PC-9 (cell line): Measurements from ENCODE around the gene MAP4. TPM values are rescaled to one million over a fixed set of nuclear protein-coding genes. Genes with fewer than 3 reads are reported as not detected.

ENCODE experiments used
- BruUV-seq: library from RNA; stranded (reverse); fragments of 400-500 nt; replicated peaks from 2 replicates; lab custom pipeline; 2021; lab: Mats Ljungman, UMichigan
- CTCF ChIA-PET: fragments of 300-600 bp; sonication (Branson Sonifier 250); formaldehyde crosslinking; loops from one replicate; lab custom pipeline; 2022; ENCODE audit warnings: antibody characterized with exemption; lab: Charles Lee
- POLR2A ChIA-PET: fragments of 300-600 bp; sonication (Branson Sonifier 250); formaldehyde crosslinking; loops from one replicate; lab custom pipeline; 2022; ENCODE audit warnings: antibody characterized with exemption; ENCODE audit not compliant: unreplicated experiment; lab: Charles Lee
- DNase-seq, 2 experiments: peaks; one replicate each; pipeline versions ENCODE4 v3.0.0 to v3.0.0-alpha.2; 2015 to 2022; ENCODE audit warnings: mixed read lengths in 1 of 2
- H2AFZ ChIP-seq: fragments of 200-600 bp; sonication (generic); 2 replicates; pipeline ENCODE4 v1.8.1; 2017; ENCODE audit warnings: antibody characterized with exemption
- H3F3A ChIP-seq: fragments of 200-600 bp; sonication (generic); 2 replicates; pipeline ENCODE4 v1.8.1; 2017; ENCODE audit warnings: antibody characterized with exemption, mild to moderate bottlenecking, low read depth; ENCODE audit not compliant: insufficient read depth
- H3K27ac ChIP-seq: fragments of 200-600 bp; sonication (generic); 2 replicates; pipeline ENCODE4 v1.6.1; 2016; ENCODE audit warnings: mixed run types
- H3K27me3 ChIP-seq: fragments of 200-600 bp; sonication (generic); 2 replicates; pipeline ENCODE4 v1.6.1; 2016; ENCODE audit warnings: low read depth, mixed run types; ENCODE audit not compliant: insufficient read depth
- H3K36me3 ChIP-seq: fragments of 200-600 bp; sonication (generic); 2 replicates; pipeline ENCODE4 v1.6.1; 2016; ENCODE audit warnings: low read depth, mixed run types
- H3K4me1 ChIP-seq: fragments of 200-600 bp; sonication (generic); replicated peaks from 2 replicates; pipeline ENCODE4 v1.6.1; 2016; ENCODE audit warnings: mixed run types; ENCODE audit not compliant: insufficient read depth
- H3K4me2 ChIP-seq: fragments of 200-600 bp; sonication (generic); 2 replicates; pipeline ENCODE4 v1.6.1; 2017; ENCODE audit warnings: mixed run types
- H3K4me3 ChIP-seq: fragments of 200-600 bp; sonication (generic); 2 replicates; pipeline ENCODE4 v1.6.1; 2016; ENCODE audit warnings: mixed run types
- H3K79me2 ChIP-seq: fragments of 200-600 bp; sonication (generic); 2 replicates; pipeline ENCODE4 v1.6.1; 2017; ENCODE audit warnings: low read depth, mixed run types
- H3K9me2 ChIP-seq: fragments of 200-600 bp; sonication (generic); 2 replicates; pipeline ENCODE4 v1.8.1; 2017; ENCODE audit warnings: mild to moderate bottlenecking; ENCODE audit not compliant: insufficient read depth
- H3K9me3 ChIP-seq: fragments of 200-600 bp; sonication (generic); 2 replicates; pipeline ENCODE4 v1.8.1; 2016; ENCODE audit warnings: low read depth; ENCODE audit not compliant: insufficient read depth
- H4K20me1 ChIP-seq: fragments of 200-600 bp; sonication (generic); 2 replicates; pipeline ENCODE4 v1.8.1; 2017; ENCODE audit not compliant: insufficient read depth
- CTCF ChIP-seq: fragments of 200-600 bp; sonication (generic); conservative IDR thresholded peaks from 2 replicates; pipeline ENCODE4 v1.6.1; 2017; ENCODE audit warnings: mixed run types, antibody characterized with exemption, mild to moderate bottlenecking, moderate library complexity
- EZH2 ChIP-seq: fragments of 200-600 bp; sonication (generic); IDR thresholded peaks from 2 replicates; pipeline ENCODE4 v1.8.0; 2017; ENCODE audit warnings: antibody characterized with exemption, low read depth
- intact Hi-C: fragments of 100-400 bp; cut with micrococcal nuclease; formaldehyde crosslinking; loops from one replicate; pipeline ENCODE4 v1.10.0; 2022; ENCODE audit not compliant: unreplicated experiment
- total RNA-seq: library from RNA; stranded (reverse); gene quantifications from 2 replicates; pipeline ENCODE4 v1.2.3, GENCODE V29; 2021

The MAP4 gene
- total RNA-seq, 1 experiment from 2014 or later: 187 TPM

GRCh38 chr3:47865192-47865591 lies 151.0 kb downstream of the MAP4 start:
- H3K4me3 ChIP-seq: no peak overlapping the region
- H3K9me3 ChIP-seq: no peaks in the 10 kb centered on the region
- H3K27me3 ChIP-seq: no peaks in the 10 kb centered on the region
- no peak overlapping the region for H3K27ac ChIP-seq
- no peak for DNase-seq
- no peaks in the 10 kb centered on the region for H3K4me1 ChIP-seq
- ChIA-PET CTCF (interaction anchor here (0.5 kb wide), 1 partner anchor 34 kb away, joined by 4 read pairs; no protein-coding TSS in a partner anchor), POLR2A (no interaction called here)
- no peaks in the 10 kb centered on the region for H3F3A ChIP-seq
- intact Hi-C loops: loop anchor here (5.0 kb wide), 1 partner anchor 127 kb away; no protein-coding TSS in a partner anchor
- no peak overlapping the region for H3K4me2 ChIP-seq
- H3K36me3 ChIP-seq: no peaks in the 10 kb centered on the region; the same call in 1 of the 2 replicates
- TF ChIP-seq CTCF (no peak), EZH2 (no peak)
- H3K79me2 ChIP-seq: no peaks in the 10 kb centered on the region
- H3K9me2 ChIP-seq: no peaks in the 10 kb centered on the region
- no peaks in the 10 kb centered on the region for H4K20me1 ChIP-seq
- no TSS peak for BruUV-seq
- no peak overlapping the region for H2AFZ ChIP-seq

- no peaks in the 10 kb centered on the region for H3K9me3 ChIP-seq
- H3K4me2 ChIP-seq: no peak overlapping the region
- H2AFZ ChIP-seq: no peak overlapping the region
- no peaks in the 10 kb centered on the region for H3K27me3 ChIP-seq
- H3K27ac ChIP-seq: no peak overlapping the region
- no peaks in the 10 kb centered on the region for H3F3A ChIP-seq
- H3K9me2 ChIP-seq: no peaks in the 10 kb centered on the region
- no peak for TF ChIP-seq EZH2
- TF ChIP-seq CTCF: no peak
- POLR2A ChIA-PET: interaction anchor here (0.8 kb wide), 1 partner anchor 57 kb away, joined by 5 read pairs; no protein-coding TSS in a partner anchor
- no peak for DNase-seq
- H3K4me1 ChIP-seq: no peaks in the 10 kb centered on the region
- CTCF ChIA-PET: no interaction called here
- H4K20me1 ChIP-seq: no peaks in the 10 kb centered on the region
- no peaks in the 10 kb centered on the region for H3K36me3 ChIP-seq
- no TSS peak for BruUV-seq
- no peaks in the 10 kb centered on the region for H3K79me2 ChIP-seq
- intact Hi-C loops: no loop called here
- H3K4me3 ChIP-seq: no peak overlapping the region
Measured at GRCh38 chr3:47863391-47864128, 152.7 kb downstream of the MAP4 start.

GRCh38 chr3:47859956-47860605 lies 156.1 kb downstream of the MAP4 start:
- intact Hi-C loops: no loop called here
- Histone ChIP-seq H3K79me2 (no peaks in the 10 kb centered on the region), H3K36me3 (no peaks in the 10 kb centered on the region), H3K4me3 (no peak overlapping the region), H4K20me1 (no peaks in the 10 kb centered on the region), H3K9me2 (no peaks in the 10 kb centered on the region), H3K9me3 (no peaks in the 10 kb centered on the region), H3K4me2 (no peak overlapping the region), H3F3A (no peaks in the 10 kb centered on the region), H3K4me1 (no peaks in the 10 kb centered on the region), H3K27me3 (no peaks in the 10 kb centered on the region), H3K27ac (no peak overlapping the region), H2AFZ (no peak overlapping the region)
- no peak for TF ChIP-seq EZH2
- ChIA-PET POLR2A (no interaction called here), CTCF (no interaction called here)
- BruUV-seq: no TSS peak
- no peak for DNase-seq
